B cell (primary cell): ENCODE results near the gene VPS13A. TPM values are rescaled to one million over a fixed set of nuclear protein-coding genes. Genes with fewer than 3 reads are reported as not detected.

Source experiments
- ATAC-seq: fragments of 200-7000 bp; cut with Tn5 transposase; one replicate; pipeline ENCODE4 v1.10.0; 2021; ENCODE audit warnings: low read depth, mild to moderate bottlenecking, moderate number of reproducible peaks, moderate library complexity
- CTCF ChIA-PET: fragments of 350-600 bp; sonication (Branson Sonifier 250); formaldehyde crosslinking; loops from one replicate; lab custom pipeline; 2021; ENCODE audit warnings: antibody characterized with exemption, inconsistent platforms; lab: Charles Lee
- POLR2A ChIA-PET: fragments of 350-600 bp; sonication (Branson Sonifier 250); formaldehyde crosslinking; loops from one replicate; lab custom pipeline; 2021; ENCODE audit warnings: antibody characterized with exemption; lab: Charles Lee
- DNase-seq: peaks from one replicate; pipeline ENCODE4 v3.0.0; 2013
- H2AFZ ChIP-seq: 2 replicates; pipeline ENCODE4 v1.6.1; 2012; ENCODE audit warnings: mild to moderate bottlenecking, low read depth, low read length; ENCODE audit not compliant: insufficient read depth, poor library complexity, severe bottlenecking
- H3K27ac ChIP-seq, 2 donors: 1 replicate in 1 of 2; 2 replicates in 1 of 2; pipeline ENCODE4 v1.5.1; 2012 to 2013; ENCODE audit warnings: low read length in 2 of 2, mild to moderate bottlenecking in 2 of 2, moderate library complexity in 1 of 2
- H3K27me3 ChIP-seq, 4 experiments: fragments of 200-600 bp in 1 of 4; sonication (generic) in 1 of 4; replicated peaks in 1 of 4; 1 replicate in 2 of 4; 2 replicates in 2 of 4; pipeline versions ENCODE4 v1.6.1 to v1.7.0; 2013 to 2016; ENCODE audit warnings: low read length in 3 of 4, mild to moderate bottlenecking in 2 of 4, mixed read lengths in 1 of 4, moderate library complexity in 1 of 4; ENCODE audit not compliant: insufficient read depth in 4 of 4, control insufficient read depth in 3 of 4; ENCODE audit errors: control extremely low read depth in 1 of 4
- H3K36me3 ChIP-seq, 2 experiments: replicated peaks in 1 of 2; 1 replicate in 1 of 2; 2 replicates in 1 of 2; pipeline versions ENCODE4 v1.6.1 to v1.7.1; 2013; ENCODE audit warnings: low read length in 1 of 2; ENCODE audit not compliant: insufficient read depth in 2 of 2, control insufficient read depth in 1 of 2; ENCODE audit errors: control extremely low read depth in 1 of 2, extremely low read depth in 1 of 2
- H3K4me1 ChIP-seq, 2 donors: fragments of 200-600 bp in 1 of 2; sonication (generic) in 1 of 2; 1 replicate in 1 of 2; 2 replicates in 1 of 2; pipeline versions ENCODE4 v1.5.1 to v1.6.1; 2013 to 2017; ENCODE audit warnings: low read length in 2 of 2; ENCODE audit not compliant: control insufficient read depth in 2 of 2, insufficient read depth in 2 of 2
- H3K4me2 ChIP-seq: replicated peaks from 2 replicates; pipeline ENCODE3; 2012; ENCODE audit warnings: mild to moderate bottlenecking, low read depth, low read length; ENCODE audit not compliant: poor library complexity, severe bottlenecking
- H3K4me3 ChIP-seq, 5 experiments: fragments of 200-600 bp in 1 of 5; sonication (generic) in 1 of 5; 1 replicate in 3 of 5; 2 replicates in 2 of 5; pipeline versions ENCODE4 v1.5.1 to v1.7.0; 2011 to 2016; ENCODE audit warnings: low read length in 4 of 5, mild to moderate bottlenecking in 4 of 5, low read depth in 2 of 5, control low read depth in 1 of 5, moderate library complexity in 1 of 5; ENCODE audit not compliant: insufficient read depth in 1 of 5; ENCODE audit errors: control extremely low read depth in 1 of 5, extremely low read depth in 1 of 5
- H3K79me2 ChIP-seq: fragments of 200-600 bp; sonication (generic); one replicate; pipeline ENCODE4 v1.6.0; 2016; ENCODE audit warnings: low read length; ENCODE audit not compliant: control insufficient read depth, insufficient read depth
- H3K9ac ChIP-seq: fragments of 200-600 bp; sonication (generic); 2 replicates; pipeline ENCODE4 v1.6.1; 2017; ENCODE audit warnings: mild to moderate bottlenecking, low read length, moderate library complexity
- H3K9me3 ChIP-seq, 3 donors: one replicate each; pipeline versions ENCODE4 v1.6.1 to v1.7.1; 2013; ENCODE audit warnings: low read length in 2 of 3; ENCODE audit not compliant: control insufficient read depth in 2 of 3, insufficient read depth in 1 of 3; ENCODE audit errors: control extremely low read depth in 1 of 3
- H4K20me1 ChIP-seq: 2 replicates; pipeline ENCODE4 v1.6.0; 2012; ENCODE audit warnings: mild to moderate bottlenecking, low read length; ENCODE audit not compliant: insufficient read depth, control insufficient read depth, poor library complexity, severe bottlenecking
- H3K27ac Mint-ChIP-seq: one replicate; pipeline ENCODE4 v1.8.0; 2021; ENCODE audit warnings: mixed read lengths
- H3K27me3 Mint-ChIP-seq: one replicate; pipeline ENCODE4 v1.8.0; 2021; ENCODE audit warnings: mixed read lengths
- H3K4me1 Mint-ChIP-seq: one replicate; pipeline ENCODE4 v1.8.0; 2021; ENCODE audit warnings: mixed read lengths
- H3K4me3 Mint-ChIP-seq: one replicate; pipeline ENCODE4 v1.8.0; 2021; ENCODE audit warnings: mixed read lengths
- H3K9me3 Mint-ChIP-seq: one replicate; pipeline ENCODE4 v1.8.0; 2022; ENCODE audit warnings: mixed read lengths; ENCODE audit not compliant: insufficient read depth
- EZH2 ChIP-seq: IDR thresholded peaks from 2 replicates; pipeline ENCODE4 v1.6.1; 2012; ENCODE audit warnings: borderline replicate concordance, low read depth, mild to moderate bottlenecking, moderate library complexity, low read length; ENCODE audit not compliant: insufficient read depth, poor library complexity, severe bottlenecking
- WGBS: methylation state at CpG from one replicate; pipeline ENCODE4 v1.1.5; 2013; ENCODE audit warnings: missing lambda C conversion rate; ENCODE audit not compliant: insufficient coverage; 5-methylcytosine and 5-hydroxymethylcytosine counted together
- intact Hi-C: fragments of 100-400 bp; cut with micrococcal nuclease; formaldehyde crosslinking; loops from one replicate; pipeline ENCODE4 v1.10.0; 2022
- polyA plus RNA-seq: library from polyadenylated mRNA; depleted of rRNA; stranded (reverse); fragments of >200 nt; gene quantifications from 2 replicates; pipeline ENCODE4 v1.2.3, GENCODE V29; 2012
- total RNA-seq, 2 donors: library from RNA; stranded (reverse); fragments of 120-200 nt in 1 of 2; gene quantifications; 1 replicate in 1 of 2; 2 replicates in 1 of 2; pipeline versions ENCODE4 v1.2.3 to v1.2.4, GENCODE V29; 2013 to 2022
- TF ChIP-seq, protein P1 (sequence below): fragments of 200-600 bp; IDR thresholded peaks from one replicate; pipeline ENCODE4 v1.8.0; 2022; ENCODE audit warnings: antibody characterized with exemption, mild to moderate bottlenecking

Gene VPS13A
- total and polyA plus RNA-seq, 2 donors (not counting 1 experiment from before 2014, with no cell fraction given) = 6.5 to 57.8 TPM

DNA sequence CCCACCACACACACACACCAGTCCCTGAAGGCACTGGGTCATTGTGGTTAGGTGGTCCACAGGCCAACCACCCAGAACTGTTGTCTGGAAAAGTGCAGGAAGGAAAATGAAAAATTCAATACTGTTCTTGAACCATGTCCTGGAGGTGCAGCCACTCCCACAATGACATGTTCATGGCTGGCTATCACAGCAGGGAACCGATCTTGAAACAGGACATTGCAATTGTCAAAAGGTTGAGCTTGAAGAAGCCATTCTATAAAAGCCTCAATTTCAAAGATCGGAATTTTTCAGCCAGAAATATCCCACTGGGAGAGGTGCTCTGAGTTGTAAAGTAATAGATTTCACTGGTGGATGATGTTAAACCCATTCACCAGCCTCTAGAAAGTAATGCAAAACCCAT lies 252.6 kb downstream of the VPS13A start:
- intact Hi-C loops = no loop called here
- CTCF ChIA-PET = no interaction called here

DNA sequence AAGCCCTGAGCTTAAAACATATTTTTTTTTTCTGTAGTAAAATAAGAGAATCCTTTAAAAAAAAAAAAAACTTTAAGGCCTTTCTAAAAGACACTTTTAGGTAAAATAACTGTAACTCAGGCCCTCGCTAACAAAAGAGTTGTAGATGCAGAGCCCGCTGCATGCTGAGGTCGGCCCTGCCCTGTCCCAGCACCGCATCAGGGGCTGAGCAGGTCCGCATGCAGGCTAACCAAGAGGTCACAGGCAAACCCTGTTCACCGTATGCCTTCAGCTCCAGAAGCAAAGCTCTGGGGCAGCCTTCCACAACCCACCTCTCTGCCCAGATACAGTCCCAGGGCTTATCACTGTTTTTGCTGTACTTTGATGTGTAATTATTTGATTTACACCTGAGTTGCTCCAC lies 254.7 kb downstream of the VPS13A start:
- CTCF ChIA-PET = interaction anchor here (0.5 to 3.8 kb wide), 3 partner anchors 8 to 784 kb away, joined by 3 to 11 read pairs (median 5); no protein-coding TSS in a partner anchor
- H3K4me1 Mint-ChIP-seq = no peaks in the 10 kb centered on the region
- TF ChIP-seq, protein P1, sequence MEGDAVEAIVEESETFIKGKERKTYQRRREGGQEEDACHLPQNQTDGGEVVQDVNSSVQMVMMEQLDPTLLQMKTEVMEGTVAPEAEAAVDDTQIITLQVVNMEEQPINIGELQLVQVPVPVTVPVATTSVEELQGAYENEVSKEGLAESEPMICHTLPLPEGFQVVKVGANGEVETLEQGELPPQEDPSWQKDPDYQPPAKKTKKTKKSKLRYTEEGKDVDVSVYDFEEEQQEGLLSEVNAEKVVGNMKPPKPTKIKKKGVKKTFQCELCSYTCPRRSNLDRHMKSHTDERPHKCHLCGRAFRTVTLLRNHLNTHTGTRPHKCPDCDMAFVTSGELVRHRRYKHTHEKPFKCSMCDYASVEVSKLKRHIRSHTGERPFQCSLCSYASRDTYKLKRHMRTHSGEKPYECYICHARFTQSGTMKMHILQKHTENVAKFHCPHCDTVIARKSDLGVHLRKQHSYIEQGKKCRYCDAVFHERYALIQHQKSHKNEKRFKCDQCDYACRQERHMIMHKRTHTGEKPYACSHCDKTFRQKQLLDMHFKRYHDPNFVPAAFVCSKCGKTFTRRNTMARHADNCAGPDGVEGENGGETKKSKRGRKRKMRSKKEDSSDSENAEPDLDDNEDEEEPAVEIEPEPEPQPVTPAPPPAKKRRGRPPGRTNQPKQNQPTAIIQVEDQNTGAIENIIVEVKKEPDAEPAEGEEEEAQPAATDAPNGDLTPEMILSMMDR = no peak
- no peak for TF ChIP-seq EZH2
- no peaks in the 10 kb centered on the region for H3K79me2 ChIP-seq
- H3K36me3 ChIP-seq = no peaks in the 10 kb centered on the region
- peaks cover 12% of the 10 kb centered on the region for H3K27me3 Mint-ChIP-seq
- H3K27ac ChIP-seq = no peak overlapping the region
- H3K27ac Mint-ChIP-seq = no peak overlapping the region
- H3K4me1 ChIP-seq = no peaks in the 10 kb centered on the region
- no peaks in the 10 kb centered on the region for H3K9me3 ChIP-seq
- no peak overlapping the region for H3K9ac ChIP-seq
- DNase-seq (no peak), ATAC-seq (no peak)
- H3K4me3 ChIP-seq = no peak overlapping the region
- POLR2A ChIA-PET = no interaction called here
- no peak overlapping the region for H3K4me2 ChIP-seq
- H3K9me3 Mint-ChIP-seq = no peaks in the 10 kb centered on the region
- H3K27me3 ChIP-seq = peaks cover 0 to 2% (median 0%) of the 10 kb centered on the region in 4 experiments
- H3K4me3 Mint-ChIP-seq = no peak overlapping the region
- intact Hi-C loops = no loop called here
- 95% methylated on average over 5 of the region's 6 CpGs for WGBS
- H4K20me1 ChIP-seq = no peaks in the 10 kb centered on the region
- no peak overlapping the region for H2AFZ ChIP-seq

More for the DNA sequence above, 252.6 kb downstream of the VPS13A start:
- TF ChIP-seq, protein P1 = no peak
- WGBS = 86% methylated on average over 1 of the region's 2 CpGs
- ATAC-seq (no peak), DNase-seq (no peak)
- Histone ChIP-seq H4K20me1 (no peaks in the 10 kb centered on the region), H3K9ac (no peak overlapping the region), H3K79me2 (no peaks in the 10 kb centered on the region), H3K27me3 (no peaks in the 10 kb centered on the region), H3K36me3 (no peaks in the 10 kb centered on the region), H2AFZ (no peak overlapping the region), H3K4me2 (no peak overlapping the region), H3K4me1 (no peaks in the 10 kb centered on the region), H3K4me3 (no peak overlapping the region), H3K27ac (no peak overlapping the region), H3K9me3 (no peaks in the 10 kb centered on the region)
- H3K27ac Mint-ChIP-seq = no peak overlapping the region
- no peak overlapping the region for H3K4me3 Mint-ChIP-seq
- POLR2A ChIA-PET = no interaction called here
- H3K4me1 Mint-ChIP-seq = no peaks in the 10 kb centered on the region
- H3K27me3 Mint-ChIP-seq = peaks cover 8% of the 10 kb centered on the region
- no peaks in the 10 kb centered on the region for H3K9me3 Mint-ChIP-seq
